Nephron progenitor cell (in vitro differentiated cells): ENCODE results near the gene MAP7.

Experiments used
- DNase-seq: peaks from one replicate; pipeline ENCODE4 v3.0.0; 2021
- H3K27ac Mint-ChIP-seq: 2 replicates; pipeline ENCODE4 v1.8.0; 2021; ENCODE audit warnings: mild to moderate bottlenecking, moderate library complexity, mixed read lengths
- H3K27me3 Mint-ChIP-seq: 2 replicates; pipeline ENCODE4 v1.8.0; 2021; ENCODE audit warnings: mild to moderate bottlenecking, low read depth, mixed read lengths; ENCODE audit not compliant: poor library complexity
- H3K36me3 Mint-ChIP-seq: 2 replicates; pipeline ENCODE4 v1.8.0; 2021; ENCODE audit warnings: low read depth, mixed read lengths
- H3K4me1 Mint-ChIP-seq: 2 replicates; pipeline ENCODE4 v1.8.0; 2021; ENCODE audit warnings: mixed read lengths
- H3K4me3 Mint-ChIP-seq: 2 replicates; pipeline ENCODE4 v1.8.0; 2021; ENCODE audit warnings: mild to moderate bottlenecking, moderate library complexity, mixed read lengths
- H3K9me3 Mint-ChIP-seq: 2 replicates; pipeline ENCODE4 v1.8.0; 2021; ENCODE audit warnings: mild to moderate bottlenecking, moderate library complexity, mixed read lengths
- CTCF ChIP-seq: fragments of 200-600 bp; sonication (generic); IDR thresholded peaks from 2 replicates; pipeline ENCODE4 v1.5.0; 2021; ENCODE audit warnings: antibody characterized with exemption

Gene MAP7

GRCh38 chr6:136463743-136464142 lies 86.5 kb downstream of the MAP7 start:
- no peaks in the 10 kb centered on the region for H3K9me3 Mint-ChIP-seq
- no peak overlapping the region for H3K27ac Mint-ChIP-seq
- H3K27me3 Mint-ChIP-seq = peaks cover 4% of the 10 kb centered on the region

GRCh38 chr6:136446579-136447187 lies 103.5 kb downstream of the MAP7 start:
- Mint-ChIP-seq H3K27ac (no peak overlapping the region), H3K4me1 (peaks cover 9% of the 10 kb centered on the region), H3K4me3 (no peak overlapping the region), H3K9me3 (peaks cover 19% of the 10 kb centered on the region), H3K27me3 (no peaks in the 10 kb centered on the region), H3K36me3 (peaks cover 4% of the 10 kb centered on the region)
- no peak for TF ChIP-seq CTCF
- DNase-seq = no peak

More at GRCh38 chr6:136463743-136464142, 86.5 kb downstream of the MAP7 start:
- no peak for TF ChIP-seq CTCF
- Mint-ChIP-seq H3K36me3 (no peaks in the 10 kb centered on the region), H3K4me3 (no peak overlapping the region), H3K4me1 (peaks cover 17% of the 10 kb centered on the region)
- no peak for DNase-seq

- H3K4me1 Mint-ChIP-seq = peaks cover 9% of the 10 kb centered on the region
- peaks cover 2% of the 10 kb centered on the region for H3K36me3 Mint-ChIP-seq
- H3K27me3 Mint-ChIP-seq = no peaks in the 10 kb centered on the region
- H3K9me3 Mint-ChIP-seq = peaks cover 14% of the 10 kb centered on the region
- TF ChIP-seq CTCF = no peak
- DNase-seq = no peak
- no peak overlapping the region for H3K27ac Mint-ChIP-seq
- no peak overlapping the region for H3K4me3 Mint-ChIP-seq
Observed at GRCh38 chr6:136446145-136446544, 104.1 kb downstream of the MAP7 start.

GRCh38 chr6:136445063-136445462 lies 105.2 kb downstream of the MAP7 start:
- no peaks in the 10 kb centered on the region for H3K36me3 Mint-ChIP-seq
- no peak for TF ChIP-seq CTCF
- H3K27ac Mint-ChIP-seq = no peak overlapping the region
- peaks cover 9% of the 10 kb centered on the region for H3K4me1 Mint-ChIP-seq
- H3K27me3 Mint-ChIP-seq = no peaks in the 10 kb centered on the region
- H3K9me3 Mint-ChIP-seq = peaks cover 6% of the 10 kb centered on the region
- H3K4me3 Mint-ChIP-seq = no peak overlapping the region
- no peak for DNase-seq

GRCh38 chr6:136440203-136440602 lies 110.0 kb downstream of the MAP7 start:
- H3K9me3 Mint-ChIP-seq = no peaks in the 10 kb centered on the region
- H3K4me3 Mint-ChIP-seq = no peak overlapping the region
- no peaks in the 10 kb centered on the region for H3K36me3 Mint-ChIP-seq
- H3K27me3 Mint-ChIP-seq = no peaks in the 10 kb centered on the region
- DNase-seq = no peak
- no peak overlapping the region for H3K27ac Mint-ChIP-seq
- no peak for TF ChIP-seq CTCF
- H3K4me1 Mint-ChIP-seq = peaks cover 6% of the 10 kb centered on the region

GRCh38 chr6:136439514-136440190 lies 110.6 kb downstream of the MAP7 start:
- Mint-ChIP-seq H3K36me3 (no peaks in the 10 kb centered on the region), H3K9me3 (no peaks in the 10 kb centered on the region), H3K4me1 (peaks cover 2% of the 10 kb centered on the region), H3K27me3 (no peaks in the 10 kb centered on the region), H3K4me3 (no peak overlapping the region), H3K27ac (no peak overlapping the region)
- no peak for TF ChIP-seq CTCF
- DNase-seq = no peak
